Inflammatory macrophage (primary cell): ENCODE results near the gene F10.
"Not testable (repeated sequence)": the region's sequence is repeated elsewhere in the genome, so short reads cannot be mapped to it uniquely, and the experiment has no call there.

Experiments used
- DNase-seq, 2 donors: peaks; one replicate each; pipeline ENCODE4 v3.0.0-alpha.2; 2020 to 2022

Gene F10

GRCh38 chr13:113086991-113087922 is 35.3 kb upstream of the F10 start:
- no peak for DNase-seq

- DNase-seq, result no peak
Measured at GRCh38 chr13:113087923-113088690, 34.5 kb upstream of the F10 start.

- DNase-seq, result no peak
Measured at GRCh38 chr13:113088691-113089020, 33.9 kb upstream of the F10 start.

- no peak for DNase-seq
Measured at GRCh38 chr13:113089693-113090414, 32.7 kb upstream of the F10 start.

GRCh38 chr13:113090415-113090770 is 32.2 kb upstream of the F10 start:
- no peak for DNase-seq

- no peak for DNase-seq
Measured at GRCh38 chr13:113090806-113091205, 31.8 kb upstream of the F10 start.

- no peak for DNase-seq
Measured at GRCh38 chr13:113091211-113091771, 31.3 kb upstream of the F10 start.

- DNase-seq, result no peak
Measured at GRCh38 chr13:113091891-113092775, 30.5 kb upstream of the F10 start.

GRCh38 chr13:113092776-113093579 is 29.6 kb upstream of the F10 start:
- DNase-seq, result no peak

GRCh38 chr13:113093580-113094409 is 28.8 kb upstream of the F10 start:
- no peak for DNase-seq

- no peak for DNase-seq
Measured at GRCh38 chr13:113094410-113094800, 28.2 kb upstream of the F10 start.

GRCh38 chr13:113095146-113096051 is 27.2 kb upstream of the F10 start:
- DNase-seq, result no peak

GRCh38 chr13:113096052-113096744 is 26.4 kb upstream of the F10 start:
- no peak for DNase-seq

- no peak for DNase-seq
Measured at GRCh38 chr13:113096745-113097305, 25.8 kb upstream of the F10 start.

GRCh38 chr13:113097651-113098050 is 24.9 kb upstream of the F10 start:
- no peak for DNase-seq

- no peak for DNase-seq
Measured at GRCh38 chr13:113098162-113098732, 24.4 kb upstream of the F10 start.

GRCh38 chr13:113099142-113099541 is 23.5 kb upstream of the F10 start:
- no peak for DNase-seq

GRCh38 chr13:113102302-113102701 is 20.3 kb upstream of the F10 start:
- DNase-seq, result not testable (repeated sequence)
